GM18520 (cell line): ENCODE measurements around the gene HS2ST1.

ENCODE experiments used
- ATAC-seq: cut with Tn5 transposase; IDR thresholded peaks from one replicate; pipeline ENCODE4 v1.9.1; 2021; ENCODE audit not compliant: unreplicated experiment

Gene HS2ST1

GRCh38 chr1:87155170-87155569, 240.7 kb downstream of the HS2ST1 start:
- ATAC-seq, result no peak

- ATAC-seq, result no peak
Measured at GRCh38 chr1:87155648-87156047, 241.2 kb downstream of the HS2ST1 start.

GRCh38 chr1:87156124-87156523, 241.7 kb downstream of the HS2ST1 start:
- ATAC-seq, result no peak

GRCh38 chr1:87159378-87159915, 245.0 kb downstream of the HS2ST1 start:
- no peak for ATAC-seq
